Neural progenitor cell (in vitro differentiated cells): Measurements from ENCODE around the gene PTPN23. TPM values are rescaled to one million over a fixed set of nuclear protein-coding genes. Genes with fewer than 3 reads are reported as not detected.

ENCODE experiments used
- DNase-seq: peaks from one replicate; pipeline ENCODE4 v3.0.0-alpha.2; 2016; ENCODE audit warnings: low spot score
- H2AFZ ChIP-seq: fragments of 200-600 bp; sonication (generic); replicated peaks from 2 replicates; pipeline ENCODE4 v1.6.1; 2016; ENCODE audit warnings: antibody characterized with exemption
- H3F3A ChIP-seq: fragments of 200-600 bp; sonication (generic); 2 replicates; pipeline ENCODE4 v1.6.1; 2016; ENCODE audit warnings: antibody characterized with exemption, low read depth
- H3K27ac ChIP-seq: fragments of 200-600 bp; sonication (generic); 2 replicates; pipeline ENCODE4 v1.5.1; 2016; ENCODE audit warnings: mild to moderate bottlenecking
- H3K27me3 ChIP-seq: fragments of 200-600 bp; sonication (generic); 2 replicates; pipeline ENCODE4 v1.6.1; 2016; ENCODE audit warnings: mild to moderate bottlenecking, moderate library complexity
- H3K36me3 ChIP-seq: fragments of 200-600 bp; sonication (generic); 2 replicates; pipeline ENCODE4 v1.5.1; 2016
- H3K4me1 ChIP-seq: fragments of 200-600 bp; sonication (generic); 2 replicates; pipeline ENCODE4 v1.6.1; 2016; ENCODE audit warnings: mixed run types
- H3K4me2 ChIP-seq: fragments of 200-600 bp; sonication (generic); 2 replicates; pipeline ENCODE4 v1.6.1; 2016
- H3K4me3 ChIP-seq: fragments of 200-600 bp; sonication (generic); 2 replicates; pipeline ENCODE4 v1.5.1; 2016
- H3K79me2 ChIP-seq: fragments of 200-600 bp; sonication (generic); 2 replicates; pipeline ENCODE4 v1.6.1; 2016; ENCODE audit warnings: low read depth
- H3K9ac ChIP-seq: fragments of 200-600 bp; sonication (generic); 2 replicates; pipeline ENCODE4 v1.6.1; 2016
- H3K9me3 ChIP-seq: fragments of 200-600 bp; sonication (generic); 2 replicates; pipeline ENCODE4 v1.5.1; 2016; ENCODE audit warnings: low read depth
- H4K20me1 ChIP-seq: fragments of 200-600 bp; sonication (generic); 2 replicates; pipeline ENCODE4 v1.6.1; 2016; ENCODE audit warnings: low read depth
- H3K27ac Mint-ChIP-seq: 3 replicates; pipeline ENCODE4 v1.8.0; 2021; ENCODE audit warnings: mixed read lengths
- H3K27me3 Mint-ChIP-seq: 2 replicates; pipeline ENCODE4 v1.8.0; 2022; ENCODE audit warnings: low read depth, mild to moderate bottlenecking, inconsistent platforms, moderate library complexity, mixed read lengths; ENCODE audit not compliant: insufficient read depth
- H3K36me3 Mint-ChIP-seq: 3 replicates; pipeline ENCODE4 v1.8.0; 2021; ENCODE audit warnings: mixed read lengths
- H3K4me1 Mint-ChIP-seq: 3 replicates; pipeline ENCODE4 v1.8.0; 2021; ENCODE audit warnings: mixed read lengths
- H3K4me3 Mint-ChIP-seq: 3 replicates; pipeline ENCODE4 v1.8.0; 2021; ENCODE audit warnings: mild to moderate bottlenecking, moderate library complexity, mixed read lengths
- H3K9me3 Mint-ChIP-seq: 3 replicates; pipeline ENCODE4 v1.8.0; 2020; ENCODE audit warnings: mixed read lengths
- EZH2 ChIP-seq: fragments of 200-600 bp; sonication (generic); IDR thresholded peaks from 2 replicates; pipeline ENCODE4 v1.6.1; 2017; ENCODE audit warnings: antibody characterized with exemption, mild to moderate bottlenecking, moderate library complexity
- EZH2phosphoT487 ChIP-seq: fragments of 200-600 bp; sonication (generic); IDR thresholded peaks from 2 replicates; pipeline ENCODE4 v1.6.1; 2017; ENCODE audit warnings: antibody characterized with exemption
- total RNA-seq: library from RNA; depleted of rRNA; stranded (reverse); fragments of >200 nt; gene quantifications from 2 replicates; pipeline ENCODE4 v1.2.3, GENCODE V29; 2015; ENCODE audit warnings: low replicate concordance
- TF ChIP-seq, protein P1 (sequence below): fragments of 200-600 bp; sonication (generic); IDR thresholded peaks from 2 replicates; pipeline ENCODE4 v1.5.1; 2017; ENCODE audit warnings: antibody characterized with exemption, mild to moderate bottlenecking

The PTPN23 gene
- total RNA-seq, 1 donor from 2014 or later, result 3.4 TPM

DNA sequence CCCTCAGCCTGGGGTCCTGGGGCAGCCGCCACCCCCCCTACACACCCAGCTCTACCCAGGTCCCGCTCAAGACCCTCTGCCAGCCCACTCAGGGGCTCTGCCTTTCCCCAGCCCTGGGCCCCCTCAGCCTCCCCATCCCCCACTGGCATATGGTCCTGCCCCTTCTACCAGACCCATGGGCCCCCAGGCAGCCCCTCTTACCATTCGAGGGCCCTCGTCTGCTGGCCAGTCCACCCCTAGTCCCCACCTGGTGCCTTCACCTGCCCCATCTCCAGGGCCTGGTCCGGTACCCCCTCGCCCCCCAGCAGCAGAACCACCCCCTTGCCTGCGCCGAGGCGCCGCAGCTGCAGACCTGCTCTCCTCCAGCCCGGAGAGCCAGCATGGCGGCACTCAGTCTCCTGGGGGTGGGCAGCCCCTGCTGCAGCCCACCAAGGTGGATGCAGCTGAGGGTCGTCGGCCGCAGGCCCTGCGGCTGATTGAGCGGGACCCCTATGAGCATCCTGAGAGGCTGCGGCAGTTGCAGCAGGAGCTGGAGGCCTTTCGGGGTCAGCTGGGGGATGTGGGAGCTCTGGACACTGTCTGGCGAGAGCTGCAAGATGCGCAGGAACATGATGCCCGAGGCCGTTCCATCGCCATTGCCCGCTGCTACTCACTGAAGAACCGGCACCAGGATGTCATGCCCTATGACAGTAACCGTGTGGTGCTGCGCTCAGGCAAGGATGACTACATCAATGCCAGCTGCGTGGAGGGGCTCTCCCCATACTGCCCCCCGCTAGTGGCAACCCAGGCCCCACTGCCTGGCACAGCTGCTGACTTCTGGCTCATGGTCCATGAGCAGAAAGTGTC lies 30.2 kb downstream of the PTPN23 start:
- H3K79me2 ChIP-seq, result no peaks in the 10 kb centered on the region
- no peaks in the 10 kb centered on the region for H4K20me1 ChIP-seq
- peaks cover 11% of the 10 kb centered on the region for H3K27me3 Mint-ChIP-seq
- H2AFZ ChIP-seq, result no peak overlapping the region
- TF ChIP-seq EZH2 (no peak), EZH2phosphoT487 (no peak)
- TF ChIP-seq, protein P1, sequence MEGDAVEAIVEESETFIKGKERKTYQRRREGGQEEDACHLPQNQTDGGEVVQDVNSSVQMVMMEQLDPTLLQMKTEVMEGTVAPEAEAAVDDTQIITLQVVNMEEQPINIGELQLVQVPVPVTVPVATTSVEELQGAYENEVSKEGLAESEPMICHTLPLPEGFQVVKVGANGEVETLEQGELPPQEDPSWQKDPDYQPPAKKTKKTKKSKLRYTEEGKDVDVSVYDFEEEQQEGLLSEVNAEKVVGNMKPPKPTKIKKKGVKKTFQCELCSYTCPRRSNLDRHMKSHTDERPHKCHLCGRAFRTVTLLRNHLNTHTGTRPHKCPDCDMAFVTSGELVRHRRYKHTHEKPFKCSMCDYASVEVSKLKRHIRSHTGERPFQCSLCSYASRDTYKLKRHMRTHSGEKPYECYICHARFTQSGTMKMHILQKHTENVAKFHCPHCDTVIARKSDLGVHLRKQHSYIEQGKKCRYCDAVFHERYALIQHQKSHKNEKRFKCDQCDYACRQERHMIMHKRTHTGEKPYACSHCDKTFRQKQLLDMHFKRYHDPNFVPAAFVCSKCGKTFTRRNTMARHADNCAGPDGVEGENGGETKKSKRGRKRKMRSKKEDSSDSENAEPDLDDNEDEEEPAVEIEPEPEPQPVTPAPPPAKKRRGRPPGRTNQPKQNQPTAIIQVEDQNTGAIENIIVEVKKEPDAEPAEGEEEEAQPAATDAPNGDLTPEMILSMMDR, result no peak
- H3K36me3 ChIP-seq, result no peaks in the 10 kb centered on the region
- no peak overlapping the region for H3K4me2 ChIP-seq
- H3K4me1 Mint-ChIP-seq, result peaks cover 14% of the 10 kb centered on the region
- H3K27ac ChIP-seq, result no peak overlapping the region
- H3K9me3 ChIP-seq, result no peaks in the 10 kb centered on the region
- no peaks in the 10 kb centered on the region for H3K9me3 Mint-ChIP-seq
- DNase-seq, result no peak
- no peak overlapping the region for H3K27ac Mint-ChIP-seq
- no peaks in the 10 kb centered on the region for H3K4me1 ChIP-seq
- no peak overlapping the region for H3K4me3 ChIP-seq
- peaks cover 19% of the 10 kb centered on the region for H3K36me3 Mint-ChIP-seq
- no peak overlapping the region for H3K9ac ChIP-seq
- peaks cover 5% of the 10 kb centered on the region for H3F3A ChIP-seq
- peak overlapping the region; percentile 41 for H3K4me3 Mint-ChIP-seq
- H3K27me3 ChIP-seq, result no peaks in the 10 kb centered on the region

DNA sequence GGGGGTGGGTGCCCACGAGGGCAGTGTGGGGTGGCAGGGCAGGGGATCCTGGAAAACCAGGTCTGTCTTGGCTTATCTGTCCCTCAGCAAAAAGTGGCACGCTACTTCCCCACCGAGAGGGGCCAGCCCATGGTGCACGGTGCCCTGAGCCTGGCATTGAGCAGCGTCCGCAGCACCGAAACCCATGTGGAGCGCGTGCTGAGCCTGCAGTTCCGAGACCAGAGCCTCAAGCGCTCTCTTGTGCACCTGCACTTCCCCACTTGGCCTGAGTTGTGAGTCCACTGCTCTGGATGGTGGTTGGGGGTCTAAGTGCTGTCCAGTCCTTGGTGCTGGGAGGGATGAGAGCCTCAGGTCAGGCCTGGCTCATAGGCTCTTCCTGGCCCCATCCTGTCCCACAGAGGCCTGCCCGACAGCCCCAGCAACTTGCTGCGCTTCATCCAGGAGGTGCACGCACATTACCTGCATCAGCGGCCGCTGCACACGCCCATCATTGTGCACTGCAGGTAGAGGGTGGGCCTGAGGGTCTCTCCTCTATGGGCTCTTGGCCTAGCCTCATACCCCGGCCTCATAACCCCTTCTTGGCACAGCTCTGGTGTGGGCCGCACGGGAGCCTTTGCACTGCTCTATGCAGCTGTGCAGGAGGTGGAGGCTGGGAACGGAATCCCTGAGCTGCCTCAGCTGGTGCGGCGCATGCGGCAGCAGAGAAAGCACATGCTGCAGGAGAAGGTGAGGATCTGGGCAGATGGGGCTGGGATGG lies 31.1 kb downstream of the PTPN23 start:
- peaks cover 24% of the 10 kb centered on the region for H3K36me3 Mint-ChIP-seq
- Histone ChIP-seq H3K36me3 (no peaks in the 10 kb centered on the region), H3K27me3 (no peaks in the 10 kb centered on the region), H3K4me3 (no peak overlapping the region), H3K4me2 (no peak overlapping the region), H3K9me3 (no peaks in the 10 kb centered on the region), H3K79me2 (no peaks in the 10 kb centered on the region), H3F3A (peaks cover 5% of the 10 kb centered on the region), H3K27ac (no peak overlapping the region), H3K9ac (no peak overlapping the region), H2AFZ (no peak overlapping the region), H3K4me1 (no peaks in the 10 kb centered on the region), H4K20me1 (no peaks in the 10 kb centered on the region)
- H3K27ac Mint-ChIP-seq, result no peak overlapping the region
- H3K27me3 Mint-ChIP-seq, result peaks cover 11% of the 10 kb centered on the region
- TF ChIP-seq, protein P1, result no peak
- no peak for TF ChIP-seq EZH2
- TF ChIP-seq EZH2phosphoT487, result no peak
- peaks cover 15% of the 10 kb centered on the region for H3K4me1 Mint-ChIP-seq
- no peaks in the 10 kb centered on the region for H3K9me3 Mint-ChIP-seq
- no peak for DNase-seq
- H3K4me3 Mint-ChIP-seq, result peak overlapping the region; percentile 41

DNA sequence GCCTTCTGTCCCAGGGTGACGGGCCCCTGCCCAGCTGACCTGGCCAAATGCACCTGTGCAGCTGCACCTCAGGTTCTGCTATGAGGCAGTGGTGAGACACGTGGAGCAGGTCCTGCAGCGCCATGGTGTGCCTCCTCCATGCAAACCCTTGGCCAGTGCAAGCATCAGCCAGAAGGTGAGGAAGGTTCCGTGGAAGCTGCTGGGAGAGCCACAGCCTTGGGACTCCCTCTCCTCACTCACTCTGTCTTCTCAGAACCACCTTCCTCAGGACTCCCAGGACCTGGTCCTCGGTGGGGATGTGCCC lies 31.6 kb downstream of the PTPN23 start:
- H3K4me2 ChIP-seq, result no peak overlapping the region
- H3K27me3 ChIP-seq, result no peaks in the 10 kb centered on the region
- no peak overlapping the region for H3K4me3 Mint-ChIP-seq
- no peaks in the 10 kb centered on the region for H3K4me1 ChIP-seq
- no peak overlapping the region for H3K4me3 ChIP-seq
- no peaks in the 10 kb centered on the region for H3K79me2 ChIP-seq
- peaks cover 5% of the 10 kb centered on the region for H3F3A ChIP-seq
- no peak overlapping the region for H2AFZ ChIP-seq
- no peak overlapping the region for H3K27ac ChIP-seq
- TF ChIP-seq EZH2phosphoT487 (no peak), EZH2 (no peak)
- TF ChIP-seq, protein P1, result no peak
- H3K9me3 ChIP-seq, result no peaks in the 10 kb centered on the region
- H3K36me3 ChIP-seq, result no peaks in the 10 kb centered on the region
- H3K27ac Mint-ChIP-seq, result no peak overlapping the region
- peaks cover 17% of the 10 kb centered on the region for H3K4me1 Mint-ChIP-seq
- no peak for DNase-seq
- H3K27me3 Mint-ChIP-seq, result peaks cover 11% of the 10 kb centered on the region
- H4K20me1 ChIP-seq, result no peaks in the 10 kb centered on the region
- no peak overlapping the region for H3K9ac ChIP-seq
- no peaks in the 10 kb centered on the region for H3K9me3 Mint-ChIP-seq
- H3K36me3 Mint-ChIP-seq, result peaks cover 24% of the 10 kb centered on the region
